Neural cell (in vitro differentiated cells): ENCODE results near the gene DRD4. TPM values are rescaled to one million over a fixed set of nuclear protein-coding genes. Genes with fewer than 3 reads are reported as not detected.

ENCODE experiments used
- H2AFZ ChIP-seq: fragments of 200-600, 300-800 bp; sonication (generic), shearing (Covaris generic); 2 replicates; pipeline ENCODE4 v1.6.0; 2014; ENCODE audit warnings: low read depth, mild to moderate bottlenecking, antibody characterized with exemption, low read length, moderate library complexity
- H3F3A ChIP-seq: fragments of 200-600 bp; shearing (Covaris generic); 2 replicates; pipeline ENCODE4 v1.6.1; 2016; ENCODE audit warnings: mild to moderate bottlenecking, moderate library complexity, mixed read lengths, antibody characterized with exemption, low read length; ENCODE audit not compliant: insufficient read depth, poor library complexity, severe bottlenecking
- H3K27ac ChIP-seq: fragments of 200-600, 300-800 bp; sonication (generic), shearing (Covaris generic); 2 replicates; pipeline ENCODE4 v1.5.1; 2014; ENCODE audit warnings: mild to moderate bottlenecking, low read length, moderate library complexity
- H3K27me3 ChIP-seq: fragments of 300-800, 200-600 bp; sonication (generic), shearing (Covaris generic); 2 replicates; pipeline ENCODE4 v1.6.0; 2014; ENCODE audit warnings: mild to moderate bottlenecking, low read depth, low read length, moderate library complexity; ENCODE audit not compliant: insufficient read depth
- H3K36me3 ChIP-seq: fragments of 300-800, 200-600 bp; sonication (generic), shearing (Covaris generic); 2 replicates; pipeline ENCODE4 v1.5.1; 2014; ENCODE audit warnings: mild to moderate bottlenecking, antibody characterized with exemption, low read length, moderate library complexity; ENCODE audit not compliant: insufficient read depth
- H3K4me2 ChIP-seq: fragments of 300-800, 200-600 bp; sonication (generic), shearing (Covaris generic); 2 replicates; pipeline ENCODE4 v1.6.0; 2014; ENCODE audit warnings: mild to moderate bottlenecking, low read length
- H3K4me3 ChIP-seq: fragments of 300-800, 200-600 bp; sonication (generic), shearing (Covaris generic); 2 replicates; pipeline ENCODE4 v1.5.1; 2014; ENCODE audit warnings: mild to moderate bottlenecking, low read length, moderate library complexity
- H3K79me2 ChIP-seq: fragments of 200-600 bp; shearing (Covaris generic); replicated peaks from 2 replicates; pipeline ENCODE4 v1.6.0; 2014; ENCODE audit warnings: mild to moderate bottlenecking, low read length, moderate library complexity; ENCODE audit not compliant: insufficient read depth
- H3K9ac ChIP-seq: fragments of 300-800, 200-600 bp; sonication (generic), shearing (Covaris generic); 2 replicates; pipeline ENCODE4 v1.6.1; 2016; ENCODE audit warnings: mild to moderate bottlenecking, low read length, mixed read lengths
- H3K9me2 ChIP-seq: fragments of 200-600 bp; shearing (Covaris generic); 2 replicates; pipeline ENCODE4 v1.6.1; 2016; ENCODE audit warnings: mild to moderate bottlenecking, low read length, mixed read lengths; ENCODE audit not compliant: insufficient read depth
- H3K9me3 ChIP-seq: fragments of 200-600, 300-800 bp; sonication (generic), shearing (Covaris generic); 2 replicates; pipeline ENCODE4 v1.6.1; 2016; ENCODE audit warnings: mild to moderate bottlenecking, mixed run types, low read length, moderate library complexity, mixed read lengths
- H4K20me1 ChIP-seq: fragments of 200-600 bp; shearing (Covaris generic); 2 replicates; pipeline ENCODE4 v1.6.1; 2016; ENCODE audit warnings: mild to moderate bottlenecking, mixed run types; ENCODE audit not compliant: insufficient read depth
- EP300 ChIP-seq: fragments of 450-650 bp; conservative IDR thresholded peaks from 2 replicates; pipeline ENCODE4 v1.6.1; 2014; ENCODE audit warnings: antibody characterized with exemption, mild to moderate bottlenecking, moderate library complexity; ENCODE audit not compliant: poor library complexity, severe bottlenecking
- EZH2 ChIP-seq: fragments of 200-600, 300-800 bp; shearing (Covaris generic), sonication (generic); IDR thresholded peaks from 2 replicates; pipeline ENCODE4 v1.6.1; 2014; ENCODE audit warnings: antibody characterized with exemption, low read length, borderline replicate concordance, mild to moderate bottlenecking; ENCODE audit not compliant: insufficient read depth, poor library complexity, severe bottlenecking
- MXI1 ChIP-seq: fragments of 450-650 bp; conservative IDR thresholded peaks from 2 replicates; pipeline ENCODE4 v1.6.1; 2014; ENCODE audit warnings: antibody characterized with exemption, mild to moderate bottlenecking; ENCODE audit not compliant: poor library complexity, severe bottlenecking
- POLR2AphosphoS5 ChIP-seq: IDR thresholded peaks from 2 replicates; pipeline ENCODE4 v1.6.1; 2012
- RAD21 ChIP-seq: fragments of 450-650 bp; conservative IDR thresholded peaks from 2 replicates; pipeline ENCODE4 v1.6.1; 2014; ENCODE audit warnings: antibody characterized with exemption, mild to moderate bottlenecking, moderate library complexity
- SMC3 ChIP-seq: fragments of 450-650 bp; conservative IDR thresholded peaks from 2 replicates; pipeline ENCODE4 v1.6.1; 2014; ENCODE audit warnings: antibody characterized with exemption, mild to moderate bottlenecking, moderate library complexity; ENCODE audit not compliant: poor library complexity
- TAF1 ChIP-seq: IDR thresholded peaks from 2 replicates; pipeline ENCODE4 v1.6.1; 2012; ENCODE audit warnings: low read depth
- polyA plus RNA-seq: library from polyadenylated mRNA; depleted of rRNA; stranded (reverse); fragments of >200 nt; gene quantifications from 2 replicates; pipeline ENCODE4 v1.2.3, GENCODE V29; 2014
- TF ChIP-seq, protein P1 (sequence below): IDR thresholded peaks from 2 replicates; pipeline ENCODE4 v1.6.1; 2012; ENCODE audit warnings: borderline replicate concordance
- TF ChIP-seq, protein P2 (sequence below): fragments of 450-650 bp; IDR thresholded peaks from 2 replicates; pipeline ENCODE4 v1.5.1; 2014; ENCODE audit warnings: antibody characterized with exemption, mild to moderate bottlenecking, moderate library complexity; ENCODE audit not compliant: poor library complexity, severe bottlenecking

DRD4 gene
- polyA plus RNA-seq, 1 donor from 2014 or later: not detected

DNA sequence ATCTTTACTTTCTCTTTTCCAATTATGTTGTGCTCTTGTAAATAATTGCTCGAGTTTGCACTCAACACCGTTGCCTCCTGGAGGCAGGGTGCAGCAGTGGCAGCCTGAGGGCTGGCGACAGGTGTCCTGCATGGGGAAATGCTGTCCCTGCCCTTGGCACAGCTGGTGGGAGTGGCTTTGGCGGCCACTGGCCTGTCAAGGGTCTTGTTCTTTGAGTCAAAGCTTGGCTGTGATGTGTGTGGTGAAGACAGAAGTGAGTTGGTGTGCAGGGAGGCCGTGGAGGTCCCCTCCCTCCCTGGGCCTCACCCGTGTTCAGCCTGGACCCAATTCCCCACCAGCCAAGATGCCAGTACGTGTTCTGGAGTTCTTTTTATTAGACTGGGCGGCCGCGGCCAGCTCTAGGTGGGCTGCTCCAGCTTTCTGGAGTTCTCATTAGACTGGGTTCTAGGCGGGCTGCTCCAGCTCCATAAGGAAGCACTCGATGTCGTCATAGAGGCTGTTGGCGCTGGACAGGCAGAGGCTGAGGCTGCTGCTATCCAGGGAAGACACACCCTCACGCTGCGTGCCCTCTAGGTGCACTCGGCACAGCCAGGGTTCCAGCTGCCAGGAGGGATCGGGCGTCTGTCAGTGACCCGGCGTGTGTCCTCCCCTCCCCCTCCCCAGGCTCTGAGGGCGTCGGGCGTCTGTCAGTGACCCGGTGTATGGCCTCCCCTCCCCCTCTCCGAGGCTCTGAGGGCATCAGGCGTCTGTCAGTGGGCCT lies 24.7 kb upstream of the DRD4 start:
- no peaks in the 10 kb centered on the region for H3F3A ChIP-seq
- H2AFZ ChIP-seq: no peak overlapping the region
- no peaks in the 10 kb centered on the region for H3K27me3 ChIP-seq
- H3K36me3 ChIP-seq: no peaks in the 10 kb centered on the region
- no peak overlapping the region for H3K27ac ChIP-seq
- no peaks in the 10 kb centered on the region for H3K79me2 ChIP-seq
- no peaks in the 10 kb centered on the region for H3K9me2 ChIP-seq
- H3K4me2 ChIP-seq: no peak overlapping the region
- H3K4me3 ChIP-seq: no peak overlapping the region
- TF ChIP-seq EZH2 (no peak), POLR2AphosphoS5 (no peak), SMC3 (no peak), RAD21 (no peak), TAF1 (no peak), MXI1 (no peak), EP300 (no peak)
- TF ChIP-seq, protein P1, sequence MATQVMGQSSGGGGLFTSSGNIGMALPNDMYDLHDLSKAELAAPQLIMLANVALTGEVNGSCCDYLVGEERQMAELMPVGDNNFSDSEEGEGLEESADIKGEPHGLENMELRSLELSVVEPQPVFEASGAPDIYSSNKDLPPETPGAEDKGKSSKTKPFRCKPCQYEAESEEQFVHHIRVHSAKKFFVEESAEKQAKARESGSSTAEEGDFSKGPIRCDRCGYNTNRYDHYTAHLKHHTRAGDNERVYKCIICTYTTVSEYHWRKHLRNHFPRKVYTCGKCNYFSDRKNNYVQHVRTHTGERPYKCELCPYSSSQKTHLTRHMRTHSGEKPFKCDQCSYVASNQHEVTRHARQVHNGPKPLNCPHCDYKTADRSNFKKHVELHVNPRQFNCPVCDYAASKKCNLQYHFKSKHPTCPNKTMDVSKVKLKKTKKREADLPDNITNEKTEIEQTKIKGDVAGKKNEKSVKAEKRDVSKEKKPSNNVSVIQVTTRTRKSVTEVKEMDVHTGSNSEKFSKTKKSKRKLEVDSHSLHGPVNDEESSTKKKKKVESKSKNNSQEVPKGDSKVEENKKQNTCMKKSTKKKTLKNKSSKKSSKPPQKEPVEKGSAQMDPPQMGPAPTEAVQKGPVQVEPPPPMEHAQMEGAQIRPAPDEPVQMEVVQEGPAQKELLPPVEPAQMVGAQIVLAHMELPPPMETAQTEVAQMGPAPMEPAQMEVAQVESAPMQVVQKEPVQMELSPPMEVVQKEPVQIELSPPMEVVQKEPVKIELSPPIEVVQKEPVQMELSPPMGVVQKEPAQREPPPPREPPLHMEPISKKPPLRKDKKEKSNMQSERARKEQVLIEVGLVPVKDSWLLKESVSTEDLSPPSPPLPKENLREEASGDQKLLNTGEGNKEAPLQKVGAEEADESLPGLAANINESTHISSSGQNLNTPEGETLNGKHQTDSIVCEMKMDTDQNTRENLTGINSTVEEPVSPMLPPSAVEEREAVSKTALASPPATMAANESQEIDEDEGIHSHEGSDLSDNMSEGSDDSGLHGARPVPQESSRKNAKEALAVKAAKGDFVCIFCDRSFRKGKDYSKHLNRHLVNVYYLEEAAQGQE: no peak
- TF ChIP-seq, protein P2, sequence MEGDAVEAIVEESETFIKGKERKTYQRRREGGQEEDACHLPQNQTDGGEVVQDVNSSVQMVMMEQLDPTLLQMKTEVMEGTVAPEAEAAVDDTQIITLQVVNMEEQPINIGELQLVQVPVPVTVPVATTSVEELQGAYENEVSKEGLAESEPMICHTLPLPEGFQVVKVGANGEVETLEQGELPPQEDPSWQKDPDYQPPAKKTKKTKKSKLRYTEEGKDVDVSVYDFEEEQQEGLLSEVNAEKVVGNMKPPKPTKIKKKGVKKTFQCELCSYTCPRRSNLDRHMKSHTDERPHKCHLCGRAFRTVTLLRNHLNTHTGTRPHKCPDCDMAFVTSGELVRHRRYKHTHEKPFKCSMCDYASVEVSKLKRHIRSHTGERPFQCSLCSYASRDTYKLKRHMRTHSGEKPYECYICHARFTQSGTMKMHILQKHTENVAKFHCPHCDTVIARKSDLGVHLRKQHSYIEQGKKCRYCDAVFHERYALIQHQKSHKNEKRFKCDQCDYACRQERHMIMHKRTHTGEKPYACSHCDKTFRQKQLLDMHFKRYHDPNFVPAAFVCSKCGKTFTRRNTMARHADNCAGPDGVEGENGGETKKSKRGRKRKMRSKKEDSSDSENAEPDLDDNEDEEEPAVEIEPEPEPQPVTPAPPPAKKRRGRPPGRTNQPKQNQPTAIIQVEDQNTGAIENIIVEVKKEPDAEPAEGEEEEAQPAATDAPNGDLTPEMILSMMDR: no peak
- H4K20me1 ChIP-seq: no peaks in the 10 kb centered on the region
- H3K9ac ChIP-seq: no peak overlapping the region
- no peaks in the 10 kb centered on the region for H3K9me3 ChIP-seq

DNA sequence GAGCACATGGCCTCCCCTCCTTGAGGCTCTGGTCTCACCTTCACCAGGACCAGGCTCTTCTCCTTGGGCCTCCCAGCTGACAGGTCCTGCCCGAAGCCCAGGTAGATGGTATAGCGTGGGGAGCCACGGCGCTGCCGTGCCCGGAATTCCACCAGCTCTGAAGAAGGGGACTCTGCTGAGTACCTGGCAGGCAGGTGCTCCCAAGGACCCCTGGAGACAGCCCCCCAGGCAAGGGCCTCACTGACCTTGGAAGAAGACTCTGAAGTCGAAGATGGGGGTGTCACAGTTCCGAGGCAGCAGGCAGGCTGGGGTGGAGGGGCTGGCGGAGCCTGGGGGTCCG lies 24.1 kb upstream of the DRD4 start:
- no peak overlapping the region for H3K9ac ChIP-seq
- no peaks in the 10 kb centered on the region for H3K9me3 ChIP-seq
- no peak overlapping the region for H3K4me2 ChIP-seq
- H3F3A ChIP-seq: no peaks in the 10 kb centered on the region
- no peak overlapping the region for H3K4me3 ChIP-seq
- no peaks in the 10 kb centered on the region for H3K9me2 ChIP-seq
- no peak overlapping the region for H3K27ac ChIP-seq
- no peaks in the 10 kb centered on the region for H3K36me3 ChIP-seq
- H2AFZ ChIP-seq: no peak overlapping the region
- H3K27me3 ChIP-seq: no peaks in the 10 kb centered on the region
- no peak for TF ChIP-seq TAF1
- no peak for TF ChIP-seq SMC3
- TF ChIP-seq EZH2: no peak
- TF ChIP-seq MXI1: no peak
- TF ChIP-seq, protein P2: no peak
- no peak for TF ChIP-seq RAD21
- no peak for TF ChIP-seq EP300
- no peak for TF ChIP-seq POLR2AphosphoS5
- TF ChIP-seq, protein P1: no peak
- no peaks in the 10 kb centered on the region for H3K79me2 ChIP-seq
- no peaks in the 10 kb centered on the region for H4K20me1 ChIP-seq
